HepG2 (cell line): ENCODE measurements around the gene RIMBP2. TPM values are rescaled to one million over a fixed set of nuclear protein-coding genes. Genes with fewer than 3 reads are reported as not detected.
"Not testable (repeated sequence)": the region's sequence is repeated elsewhere in the genome, so short reads cannot be mapped to it uniquely, and the experiment has no call there.

ENCODE experiments used
- ATAC-seq: fragments of 200-7000 bp; cut with Tn5 transposase; 3 replicates; pipeline ENCODE4 v1.9.1; 2020; ENCODE audit warnings: mild to moderate bottlenecking, moderate library complexity
- BruUV-seq: library from RNA; stranded (reverse); fragments of 400-500 nt; replicated peaks from 2 replicates; lab custom pipeline; 2021; lab: Mats Ljungman, UMichigan
- CTCF ChIA-PET: fragments of 300-600 bp; formaldehyde crosslinking; extraction: SDS; loops from one replicate; lab custom pipeline; 2021; ENCODE audit warnings: low total read pairs, inconsistent platforms, low intra/inter-chr PET ratio; lab: Yijun Ruan, JAX
- POLR2A ChIA-PET: fragments of 350-600 bp; sonication (Branson Sonifier 250); formaldehyde crosslinking; loops from one replicate; lab custom pipeline; 2020; ENCODE audit warnings: antibody characterized with exemption, inconsistent platforms; lab: Yijun Ruan, JAX
- DNase-seq: peaks from one replicate; pipeline ENCODE4 v3.0.0-alpha.2; 2015; ENCODE audit warnings: low spot score
- FAIRE-seq: peaks from 3 replicates; lab custom pipeline; 2011; peaks lifted over from hg19 to GRCh38; lab: Jason Lieb, UNC
- H2AFZ ChIP-seq: one replicate; pipeline ENCODE4 v1.6.1; 2011; ENCODE audit warnings: low read length, inconsistent platforms
- H3K27ac ChIP-seq: fragments of 300-600 bp; 3 replicates; pipeline ENCODE4 v1.8.0; 2011; ENCODE audit warnings: mixed run types, mild to moderate bottlenecking, mixed read lengths, low read length, inconsistent platforms; ENCODE audit not compliant: insufficient read depth; ENCODE audit errors: extremely low read length
- H3K27me3 ChIP-seq, 2 experiments: fragments of 200-600 bp in 1 of 2; 2 replicates in 1 of 2; 3 replicates in 1 of 2; pipeline versions ENCODE4 v1.6.0 to v1.8.0; 2011; ENCODE audit warnings: low read length in 2 of 2, mild to moderate bottlenecking in 2 of 2, moderate library complexity in 2 of 2, inconsistent platforms in 1 of 2; ENCODE audit not compliant: insufficient read depth in 2 of 2, control insufficient read depth in 1 of 2
- H3K36me3 ChIP-seq, 2 experiments: fragments of 200-600 bp in 1 of 2; replicated peaks in 1 of 2; 2 replicates in 1 of 2; 3 replicates in 1 of 2; pipeline versions ENCODE4 v1.5.1 to v1.8.0; 2011; ENCODE audit warnings: low read length in 2 of 2, inconsistent platforms in 1 of 2; ENCODE audit not compliant: insufficient read depth in 2 of 2, control insufficient read depth in 1 of 2
- H3K4me1 ChIP-seq: 2 replicates; pipeline ENCODE4 v1.5.1; 2012; ENCODE audit warnings: low read length, inconsistent platforms; ENCODE audit not compliant: insufficient read depth
- H3K4me2 ChIP-seq: 2 replicates; pipeline ENCODE4 v1.6.0; 2011; ENCODE audit warnings: low read depth, low read length, inconsistent platforms
- H3K4me3 ChIP-seq, 3 experiments: fragments of 200-600 bp in 1 of 3; sonication (generic), shearing (Covaris generic) in 1 of 3; replicated peaks in 1 of 3; 2 replicates each; pipeline ENCODE4 v1.5.1; 2011 to 2016; ENCODE audit warnings: low read length in 3 of 3, inconsistent platforms in 2 of 3, low read depth in 2 of 3, mild to moderate bottlenecking in 2 of 3, control low read depth in 1 of 3, mixed read lengths in 1 of 3; ENCODE audit not compliant: insufficient read depth in 1 of 3
- H3K79me2 ChIP-seq: one replicate; pipeline ENCODE4 v1.6.1; 2011; ENCODE audit warnings: low read length, inconsistent platforms; ENCODE audit not compliant: insufficient read depth
- H3K9ac ChIP-seq: 2 replicates; pipeline ENCODE4 v1.6.0; 2011; ENCODE audit warnings: mild to moderate bottlenecking, low read depth, low read length, inconsistent platforms; ENCODE audit not compliant: insufficient read depth
- H3K9me3 ChIP-seq: 2 replicates; pipeline ENCODE4 v1.5.1; 2012; ENCODE audit warnings: mild to moderate bottlenecking, low read length
- H4K20me1 ChIP-seq: 2 replicates; pipeline ENCODE4 v1.6.0; 2011; ENCODE audit warnings: inconsistent platforms, mild to moderate bottlenecking, low read length, moderate library complexity; ENCODE audit not compliant: insufficient read depth
- ARID2 ChIP-seq: sonication (generic); formaldehyde crosslinking; IDR thresholded peaks from 2 replicates; pipeline ENCODE4 v1.8.1; 2022; ENCODE audit warnings: mild to moderate bottlenecking, missing genetic modification reagents, borderline replicate concordance
- ETV6 ChIP-seq: sonication (generic); formaldehyde crosslinking; conservative IDR thresholded peaks from 2 replicates; pipeline ENCODE4 v1.4.0; 2020; ENCODE audit warnings: missing genetic modification reagents
- FIP1L1 ChIP-seq: fragments of 200-400 bp; formaldehyde crosslinking; IDR thresholded peaks from 2 replicates; pipeline ENCODE4 v1.6.1; 2018; ENCODE audit warnings: low read depth, mild to moderate bottlenecking, low read length, moderate library complexity, borderline replicate concordance; ENCODE audit not compliant: insufficient read depth
- JDP2 ChIP-seq: sonication (generic); formaldehyde crosslinking; IDR thresholded peaks from 2 replicates; pipeline ENCODE4 v1.8.1; 2022; ENCODE audit warnings: missing genetic modification reagents, borderline replicate concordance
- MATR3 ChIP-seq: sonication (generic); formaldehyde crosslinking; IDR thresholded peaks from 2 replicates; pipeline ENCODE4 v1.4.0; 2020; ENCODE audit warnings: missing genetic modification reagents
- NAIF1 ChIP-seq: sonication (generic); formaldehyde crosslinking; IDR thresholded peaks from 2 replicates; pipeline ENCODE4 v1.5.0; 2020; ENCODE audit warnings: mild to moderate bottlenecking, missing genetic modification reagents, borderline replicate concordance
- PPARG ChIP-seq: conservative IDR thresholded peaks from 2 replicates; pipeline ENCODE4 v1.6.1; 2016; ENCODE audit warnings: missing biosample characterization, missing genetic modification reagents
- RARA ChIP-seq: IDR thresholded peaks from 2 replicates; pipeline ENCODE4 v1.6.1; 2016; ENCODE audit warnings: missing genetic modification reagents, missing compliant biosample characterization
- REXO4 ChIP-seq: sonication (generic); formaldehyde crosslinking; IDR thresholded peaks from 2 replicates; pipeline ENCODE4 v1.8.0; 2022; ENCODE audit warnings: missing genetic modification reagents, mild to moderate bottlenecking, borderline replicate concordance
- SAP130 ChIP-seq: IDR thresholded peaks from 2 replicates; pipeline ENCODE4 v1.6.1; 2016; ENCODE audit warnings: low read depth
- ZFP91 ChIP-seq: sonication (generic); formaldehyde crosslinking; IDR thresholded peaks from 2 replicates; pipeline ENCODE4 v1.9.0; 2022; ENCODE audit warnings: missing genetic modification reagents, mild to moderate bottlenecking, borderline replicate concordance
- ZNF143 ChIP-seq: sonication (generic); formaldehyde crosslinking; IDR thresholded peaks from 2 replicates; pipeline ENCODE4 v1.4.0; 2020; ENCODE audit warnings: missing genetic modification reagents
- ZNF256 ChIP-seq: sonication (generic); formaldehyde crosslinking; conservative IDR thresholded peaks from 2 replicates; pipeline ENCODE4 v1.4.0; 2020; ENCODE audit warnings: missing genetic modification reagents
- ZNF292 ChIP-seq: sonication (generic); formaldehyde crosslinking; IDR thresholded peaks from 2 replicates; pipeline ENCODE4 v1.8.1; 2022; ENCODE audit warnings: mild to moderate bottlenecking, low read depth, missing genetic modification reagents, borderline replicate concordance
- ZNF317 ChIP-seq: sonication (generic); formaldehyde crosslinking; IDR thresholded peaks from 2 replicates; pipeline ENCODE4 v1.5.0; 2020; ENCODE audit warnings: mild to moderate bottlenecking, missing genetic modification reagents
- ZNF329 ChIP-seq: sonication (generic); formaldehyde crosslinking; IDR thresholded peaks from 2 replicates; pipeline ENCODE4 v1.9.0; 2021; ENCODE audit warnings: low read depth, mild to moderate bottlenecking, missing genetic modification reagents
- ZNF362 ChIP-seq: sonication (generic); formaldehyde crosslinking; IDR thresholded peaks from 2 replicates; pipeline ENCODE4 v1.4.0; 2020; ENCODE audit warnings: missing genetic modification reagents, mild to moderate bottlenecking, borderline replicate concordance
- ZNF670 ChIP-seq: sonication (generic); formaldehyde crosslinking; IDR thresholded peaks from 2 replicates; pipeline ENCODE4 v1.8.0; 2022; ENCODE audit warnings: mild to moderate bottlenecking, missing genetic modification reagents, borderline replicate concordance
- WGBS: methylation state at CpG from one replicate; pipeline ENCODE4 v1.1.6; 2017; ENCODE audit warnings: low lambda C conversion rate; 5-methylcytosine and 5-hydroxymethylcytosine counted together
- in situ Hi-C: cut with HindIII; loops from 2 replicates; pipeline ENCODE4 v1.10.0; 2017; ENCODE audit warnings: low pct_unique_long_range_greater_than_20kb; ENCODE audit not compliant: extremely low pct_ligation_motif_present
- intact Hi-C: fragments of 100-400 bp; cut with micrococcal nuclease; formaldehyde crosslinking; loops from one replicate; pipeline ENCODE4 v1.10.0; 2022; ENCODE audit not compliant: unreplicated experiment
- polyA plus RNA-seq, 8 experiments: library from polyadenylated mRNA; depleted of rRNA in 3 of 8; stranded (reverse) in 7 of 8; unstranded in 1 of 8; fragments of >200 nt; fragmentation: Illumina TruSeq in 4 of 8; extraction: Trizol in 4 of 8; gene quantifications; 2 replicates each; pipeline versions ENCODE4 v1.2.1 to v1.2.3, GENCODE V29; 2011 to 2016; ENCODE audit warnings: low read depth in 4 of 8, missing spikeins in 1 of 8, mixed read lengths in 1 of 8; ENCODE audit not compliant: insufficient read depth in 1 of 8
- total RNA-seq, 5 experiments: library from RNA; depleted of rRNA; stranded (reverse); fragments of >200 nt; fragmentation: Illumina TruSeq; extraction: Trizol; gene quantifications; 2 replicates each; pipeline ENCODE4 v1.2.3, GENCODE V29; 2016; ENCODE audit warnings: low read depth in 1 of 5

RIMBP2 gene
- total and polyA plus RNA-seq, 2 of the 13 experiments (the other 11 are each of a cell fraction or from before 2014, with no cell fraction given) = 0.03 TPM; not detected in 1

GRCh38 chr12:130739571-130739970, 23.5 kb upstream of the RIMBP2 start:
- Histone ChIP-seq H3K4me1 (no peaks in the 10 kb centered on the region), H3K27ac (no peak overlapping the region), H3K4me3 (no peak overlapping the region), H3K36me3 (no peaks in the 10 kb centered on the region), H3K4me2 (no peak overlapping the region), H3K79me2 (no peaks in the 10 kb centered on the region), H2AFZ (no peak overlapping the region), H4K20me1 (no peaks in the 10 kb centered on the region), H3K9me3 (no peaks in the 10 kb centered on the region), H3K27me3 (peaks cover 5 to 44% of the 10 kb centered on the region in 2 experiments; a peak in 3 of 5 replicates), H3K9ac (no peak overlapping the region)
- ChIA-PET POLR2A (no interaction called here), CTCF (no interaction called here)
- DNase-seq = no peak
- intact Hi-C loops = no loop called here
- TF ChIP-seq ZNF292 (no peak), ARID2 (CRISPR knock-in tag) (no peak), JDP2 (CRISPR knock-in tag) (no peak), ZNF670 (no peak), ZNF143 (CRISPR knock-in tag) (no peak), SAP130 (CRISPR knock-in tag) (no peak), ZNF329 (no peak), RARA (no peak), MATR3 (CRISPR knock-in tag) (no peak), REXO4 (CRISPR knock-in tag) (no peak), ZFP91 (CRISPR knock-in tag) (no peak), NAIF1 (CRISPR knock-in tag) (no peak), ZNF256 (CRISPR knock-in tag) (no peak), ETV6 (CRISPR knock-in tag) (no peak), ZNF362 (no peak), PPARG (CRISPR knock-in tag) (no peak), ZNF317 (CRISPR knock-in tag) (no peak), FIP1L1 (no peak)
- ATAC-seq = no peak
- no TSS peak for BruUV-seq
- FAIRE-seq = no peak
- WGBS = 20% methylated on average over 7 of the region's 10 CpGs
- in situ Hi-C loops = loop anchor here (25.0 kb wide), 1 partner anchor 702 kb away; no protein-coding TSS in a partner anchor

- H3K36me3 ChIP-seq, CTCF ChIA-PET: not testable (repeated sequence)
- in situ Hi-C loops = loop anchor here (25.0 kb wide), 1 partner anchor 701 kb away; no protein-coding TSS in a partner anchor
Observed at GRCh38 chr12:130738403-130738802, 22.3 kb upstream of the RIMBP2 start.

More at GRCh38 chr12:130738403-130738802, 22.3 kb upstream of the RIMBP2 start:
- H3K27ac ChIP-seq, BruUV-seq, FAIRE-seq, H3K79me2 ChIP-seq, H3K4me3 ChIP-seq, intact Hi-C loops, H3K4me2 ChIP-seq, H3K9me3 ChIP-seq, H3K9ac ChIP-seq, ATAC-seq, H4K20me1 ChIP-seq, H3K4me1 ChIP-seq, DNase-seq, H2AFZ ChIP-seq, POLR2A ChIA-PET: not testable (repeated sequence)
- peaks cover 5 to 49% of the 10 kb centered on the region in 2 experiments; a peak in 3 of 5 replicates for H3K27me3 ChIP-seq
- 59% methylated on average over 4 of the region's 4 CpGs for WGBS
